Skeletal muscle cell (primary cell): Measurements from ENCODE around the gene ELMO1.
"Not testable (repeated sequence)": the region's sequence is repeated elsewhere in the genome, so short reads cannot be mapped to it uniquely, and the experiment has no call there.

ENCODE experiments used
- DNase-seq: peaks from one replicate; pipeline ENCODE4 v3.0.0-alpha.2; 2010; ENCODE audit warnings: low read depth
- H3K4me3 ChIP-seq: 2 replicates; pipeline ENCODE4 v1.5.1; 2011; ENCODE audit warnings: low read depth, mild to moderate bottlenecking, control low read depth, low read length, moderate library complexity

The ELMO1 gene

GRCh38 chr7:37187179-37187578 is 261.5 kb downstream of the ELMO1 start:
- DNase-seq: no peak

GRCh38 chr7:37186753-37187152 is 261.9 kb downstream of the ELMO1 start:
- DNase-seq: no peak
- H3K4me3 ChIP-seq: no peak overlapping the region

More at GRCh38 chr7:37187179-37187578, 261.5 kb downstream of the ELMO1 start:
- H3K4me3 ChIP-seq: no peak overlapping the region

DNA sequence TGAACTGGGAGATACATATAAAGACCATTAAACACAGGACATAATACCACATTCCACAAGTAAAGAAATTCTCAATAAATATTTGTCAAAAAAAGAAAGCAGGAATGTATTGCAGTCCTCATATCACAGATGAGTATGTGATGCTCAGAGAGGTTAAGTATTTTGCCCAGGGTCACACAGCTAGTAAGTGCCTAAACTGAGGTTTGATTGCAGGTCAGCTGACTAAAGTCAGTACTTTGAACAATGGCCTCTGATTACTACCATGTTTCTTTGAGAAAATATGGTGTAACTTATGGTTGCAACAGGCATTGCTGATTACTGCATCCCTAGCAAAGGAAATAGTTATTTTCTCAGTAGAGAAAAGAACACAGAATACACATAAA is 267.1 kb downstream of the ELMO1 start:
- H3K4me3 ChIP-seq: no peak overlapping the region
- DNase-seq: no peak

DNA sequence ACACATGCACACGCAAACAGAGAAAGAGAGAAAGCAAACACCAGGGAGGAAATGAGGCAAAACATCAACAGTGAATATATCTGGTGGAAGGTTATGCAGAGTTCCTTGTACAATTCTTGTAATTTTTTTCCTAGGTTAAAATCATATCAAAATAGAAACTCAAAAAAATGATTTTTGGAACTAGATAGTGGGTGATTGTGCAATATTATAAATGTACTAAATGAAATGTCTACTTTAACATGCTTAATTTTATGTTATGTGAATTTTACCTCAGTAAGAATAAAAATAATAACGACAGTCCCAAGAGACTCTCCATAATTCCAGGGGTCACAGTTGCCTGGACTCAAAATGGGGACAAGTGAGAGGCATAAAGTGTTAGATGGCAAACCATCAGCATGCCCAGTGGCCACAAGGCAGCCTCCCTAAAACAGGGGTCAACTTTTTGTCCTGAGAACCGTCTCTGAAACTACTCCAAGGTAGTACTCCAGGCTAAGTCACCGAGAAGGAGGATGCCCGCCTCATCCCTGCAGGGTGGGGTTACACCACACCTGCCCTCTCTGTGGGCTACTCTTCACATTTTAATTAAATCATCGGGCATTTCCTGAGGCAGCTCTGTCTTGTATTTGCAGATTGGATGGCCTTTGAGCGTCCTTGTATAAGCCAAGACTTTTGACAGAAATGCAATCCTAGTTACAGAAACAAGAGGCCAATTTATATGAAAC is 267.7 kb downstream of the ELMO1 start:
- H3K4me3 ChIP-seq: no peak overlapping the region
- DNase-seq: no peak

GRCh38 chr7:37176079-37176478 is 272.6 kb downstream of the ELMO1 start:
- no peak for DNase-seq
- no peak overlapping the region for H3K4me3 ChIP-seq

GRCh38 chr7:37174460-37174859 is 274.2 kb downstream of the ELMO1 start:
- DNase-seq: no peak
- H3K4me3 ChIP-seq: no peak overlapping the region

GRCh38 chr7:37173670-37174069 is 275.0 kb downstream of the ELMO1 start:
- no peak for DNase-seq
- H3K4me3 ChIP-seq: no peak overlapping the region

DNA sequence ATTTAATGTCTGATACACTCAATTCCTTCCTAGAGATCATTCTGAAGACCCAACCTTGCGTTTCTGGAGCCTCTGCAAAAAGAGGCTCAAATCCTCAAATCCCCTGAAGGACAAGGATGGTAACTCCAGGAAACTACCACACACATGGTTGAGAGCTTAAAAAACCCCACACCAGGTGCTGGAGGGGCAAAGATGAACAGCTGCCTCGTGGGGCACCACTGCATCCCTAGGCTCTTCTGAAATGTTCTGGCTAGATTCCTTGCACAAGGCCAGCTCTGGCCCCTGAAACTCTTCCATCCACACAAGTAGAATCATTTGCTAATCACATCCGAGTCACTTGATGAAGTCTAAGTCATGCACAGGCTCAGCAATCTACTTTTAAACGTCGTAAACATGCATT is 286.6 kb downstream of the ELMO1 start:
- no peak for DNase-seq
- no peak overlapping the region for H3K4me3 ChIP-seq

DNA sequence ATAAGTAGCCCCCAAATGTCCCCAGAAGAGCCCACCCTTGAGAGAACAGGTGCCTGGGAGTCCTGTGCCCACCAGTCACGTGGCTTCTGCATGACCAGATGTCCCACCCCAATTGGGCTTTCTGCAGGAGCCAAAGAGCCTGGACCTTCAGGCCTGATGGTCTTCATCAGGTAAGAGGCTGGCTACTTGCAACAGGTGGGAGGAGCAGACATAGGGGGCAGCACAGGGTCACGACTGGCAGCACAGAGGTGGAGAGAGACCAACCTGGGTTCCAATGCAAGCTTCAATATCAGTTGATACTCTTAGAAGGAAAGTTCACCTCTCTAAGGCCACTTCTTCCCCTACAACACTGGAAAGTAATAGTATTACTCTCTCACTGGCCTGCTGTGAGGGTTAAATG is 288.0 kb downstream of the ELMO1 start:
- H3K4me3 ChIP-seq: no peak overlapping the region
- DNase-seq: no peak

DNA sequence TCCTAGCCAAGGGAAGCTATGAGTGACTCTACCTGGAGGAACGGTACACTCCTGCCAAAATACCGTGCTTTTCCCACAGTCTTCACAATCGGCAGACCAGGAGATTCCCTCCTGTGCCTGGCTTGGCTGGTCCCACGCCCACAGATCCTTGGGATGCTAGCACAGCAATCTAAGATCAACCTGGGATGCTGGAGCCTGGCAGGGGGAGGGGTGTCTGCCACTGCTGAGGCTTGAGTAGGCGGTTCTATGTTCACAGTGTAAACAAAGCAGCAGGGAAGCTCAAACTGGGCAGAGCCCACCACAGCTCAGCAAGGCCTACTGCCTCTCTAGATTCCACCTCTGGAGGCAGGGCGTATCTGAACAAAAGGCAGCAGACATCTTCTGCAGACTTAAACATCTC is 295.3 kb downstream of the ELMO1 start:
- DNase-seq: no peak
- no peak overlapping the region for H3K4me3 ChIP-seq

- no peak overlapping the region for H3K4me3 ChIP-seq
- no peak for DNase-seq
Measured at GRCh38 chr7:37151741-37152413, 296.8 kb downstream of the ELMO1 start.

GRCh38 chr7:37150856-37151255 is 297.8 kb downstream of the ELMO1 start:
- DNase-seq: no peak

GRCh38 chr7:37150180-37150579 is 298.5 kb downstream of the ELMO1 start:
- H3K4me3 ChIP-seq: no peak overlapping the region
- no peak for DNase-seq

More at GRCh38 chr7:37150856-37151255, 297.8 kb downstream of the ELMO1 start:
- no peak overlapping the region for H3K4me3 ChIP-seq

DNA sequence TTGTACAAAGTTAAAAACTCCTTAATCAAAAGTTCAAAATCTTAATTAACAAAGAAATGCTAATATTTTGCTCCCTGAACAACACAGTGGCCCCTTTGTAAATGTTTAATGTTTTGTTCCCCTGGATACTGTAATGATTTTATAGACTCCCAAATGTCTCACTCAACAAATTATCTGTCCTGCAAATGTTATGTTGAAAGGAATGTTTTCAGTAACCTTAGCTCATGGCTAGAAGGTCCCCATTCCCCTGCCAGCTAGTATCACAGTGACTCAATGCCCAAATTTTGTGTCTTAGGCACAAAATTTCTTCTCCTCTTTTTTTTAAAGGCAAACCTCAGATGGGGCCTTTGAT is 298.9 kb downstream of the ELMO1 start:
- no peak overlapping the region for H3K4me3 ChIP-seq
- no peak for DNase-seq

GRCh38 chr7:37149051-37149772 is 299.5 kb downstream of the ELMO1 start:
- no peak for DNase-seq
- no peak overlapping the region for H3K4me3 ChIP-seq

DNA sequence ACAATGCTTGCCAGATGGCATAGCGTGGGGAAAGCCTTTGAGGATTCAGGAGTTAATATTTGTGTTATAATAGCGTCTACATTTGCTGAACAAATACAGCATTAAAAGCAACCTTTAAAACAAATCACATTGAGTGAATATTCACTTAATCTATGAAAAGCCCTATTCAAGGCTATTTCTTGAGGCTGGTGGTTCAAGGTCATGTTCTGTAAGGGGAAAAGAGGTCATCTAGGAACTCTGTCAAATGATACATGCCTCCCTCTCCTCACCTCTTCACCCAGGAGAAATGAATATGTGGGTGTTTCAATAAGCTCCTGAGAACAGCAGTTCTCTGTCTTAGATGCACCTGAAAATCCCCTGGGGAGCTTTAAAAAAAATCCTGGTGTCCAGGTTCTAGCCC is 303.0 kb downstream of the ELMO1 start:
- DNase-seq: no peak
- H3K4me3 ChIP-seq: no peak overlapping the region

DNA sequence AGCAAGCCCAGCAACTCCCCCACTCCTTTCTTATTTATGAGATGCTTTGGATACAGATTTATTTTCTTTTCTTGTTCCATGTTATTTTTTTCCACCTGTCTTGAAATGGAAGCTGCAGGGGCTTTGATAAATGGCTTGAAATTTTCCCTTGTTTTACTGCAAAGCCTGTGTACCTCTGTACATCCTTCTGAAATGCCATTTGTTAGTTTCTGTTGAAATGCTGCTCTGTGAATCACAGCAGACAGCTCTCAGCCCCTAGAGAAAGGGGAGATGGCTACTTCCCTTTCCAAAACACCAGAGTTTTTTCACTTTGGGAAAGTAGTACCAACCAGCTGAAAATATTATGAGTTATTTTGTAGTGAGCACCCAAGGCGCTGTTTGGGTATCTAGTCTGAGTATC is 304.2 kb downstream of the ELMO1 start:
- DNase-seq: no peak
- H3K4me3 ChIP-seq: no peak overlapping the region

GRCh38 chr7:37142958-37143357 is 305.7 kb downstream of the ELMO1 start:
- no peak overlapping the region for H3K4me3 ChIP-seq
- no peak for DNase-seq

GRCh38 chr7:37141742-37142141 is 306.9 kb downstream of the ELMO1 start:
- H3K4me3 ChIP-seq: no peak overlapping the region
- DNase-seq: no peak

GRCh38 chr7:37133902-37134301 is 314.8 kb downstream of the ELMO1 start:
- not testable (repeated sequence) for H3K4me3 ChIP-seq, DNase-seq

GRCh38 chr7:37131855-37132254 is 316.8 kb downstream of the ELMO1 start:
- no peak overlapping the region for H3K4me3 ChIP-seq
- no peak for DNase-seq
